Epithelial cell of esophagus (primary cell): ENCODE data around the gene FAAP24.
"Not testable (repeated sequence)": the region's sequence is repeated elsewhere in the genome, so short reads cannot be mapped to it uniquely, and the experiment has no call there.

Experiments used
- DNase-seq: peaks from one replicate; pipeline ENCODE4 v3.0.0; 2010; ENCODE audit warnings: low read depth
- H3K4me3 ChIP-seq: 2 replicates; pipeline ENCODE4 v1.5.1; 2011; ENCODE audit warnings: mild to moderate bottlenecking, low read length, control low read depth
- TF ChIP-seq, protein P1 (sequence below): IDR thresholded peaks from 2 replicates; pipeline ENCODE4 v1.5.1; 2011; ENCODE audit warnings: low read depth, mild to moderate bottlenecking, low read length, control low read depth, inconsistent platforms; ENCODE audit not compliant: insufficient read depth; ENCODE audit errors: missing control alignments

The FAAP24 gene

DNA sequence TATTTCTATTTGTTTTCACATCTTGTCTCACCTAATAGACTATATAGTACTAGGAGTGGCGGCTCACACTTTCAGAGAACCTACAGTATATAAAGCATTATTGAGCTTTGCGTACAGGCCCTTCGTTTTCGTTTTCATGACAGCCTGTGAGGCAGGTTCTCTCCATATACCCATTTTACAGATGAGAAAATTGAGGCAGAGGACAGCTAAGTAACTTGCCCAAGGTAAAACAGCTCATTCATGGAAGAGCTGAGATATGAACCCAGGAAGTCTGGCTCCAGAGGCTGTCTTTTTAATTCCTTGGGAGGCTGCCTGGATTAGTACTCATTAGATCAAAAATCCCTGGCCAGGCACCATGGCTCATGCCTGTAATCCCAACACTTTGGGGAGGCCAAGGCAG is 28.9 kb downstream of the FAAP24 start:
- no peak for DNase-seq
- TF ChIP-seq, protein P1, sequence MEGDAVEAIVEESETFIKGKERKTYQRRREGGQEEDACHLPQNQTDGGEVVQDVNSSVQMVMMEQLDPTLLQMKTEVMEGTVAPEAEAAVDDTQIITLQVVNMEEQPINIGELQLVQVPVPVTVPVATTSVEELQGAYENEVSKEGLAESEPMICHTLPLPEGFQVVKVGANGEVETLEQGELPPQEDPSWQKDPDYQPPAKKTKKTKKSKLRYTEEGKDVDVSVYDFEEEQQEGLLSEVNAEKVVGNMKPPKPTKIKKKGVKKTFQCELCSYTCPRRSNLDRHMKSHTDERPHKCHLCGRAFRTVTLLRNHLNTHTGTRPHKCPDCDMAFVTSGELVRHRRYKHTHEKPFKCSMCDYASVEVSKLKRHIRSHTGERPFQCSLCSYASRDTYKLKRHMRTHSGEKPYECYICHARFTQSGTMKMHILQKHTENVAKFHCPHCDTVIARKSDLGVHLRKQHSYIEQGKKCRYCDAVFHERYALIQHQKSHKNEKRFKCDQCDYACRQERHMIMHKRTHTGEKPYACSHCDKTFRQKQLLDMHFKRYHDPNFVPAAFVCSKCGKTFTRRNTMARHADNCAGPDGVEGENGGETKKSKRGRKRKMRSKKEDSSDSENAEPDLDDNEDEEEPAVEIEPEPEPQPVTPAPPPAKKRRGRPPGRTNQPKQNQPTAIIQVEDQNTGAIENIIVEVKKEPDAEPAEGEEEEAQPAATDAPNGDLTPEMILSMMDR: no peak
- H3K4me3 ChIP-seq: no peak overlapping the region

DNA sequence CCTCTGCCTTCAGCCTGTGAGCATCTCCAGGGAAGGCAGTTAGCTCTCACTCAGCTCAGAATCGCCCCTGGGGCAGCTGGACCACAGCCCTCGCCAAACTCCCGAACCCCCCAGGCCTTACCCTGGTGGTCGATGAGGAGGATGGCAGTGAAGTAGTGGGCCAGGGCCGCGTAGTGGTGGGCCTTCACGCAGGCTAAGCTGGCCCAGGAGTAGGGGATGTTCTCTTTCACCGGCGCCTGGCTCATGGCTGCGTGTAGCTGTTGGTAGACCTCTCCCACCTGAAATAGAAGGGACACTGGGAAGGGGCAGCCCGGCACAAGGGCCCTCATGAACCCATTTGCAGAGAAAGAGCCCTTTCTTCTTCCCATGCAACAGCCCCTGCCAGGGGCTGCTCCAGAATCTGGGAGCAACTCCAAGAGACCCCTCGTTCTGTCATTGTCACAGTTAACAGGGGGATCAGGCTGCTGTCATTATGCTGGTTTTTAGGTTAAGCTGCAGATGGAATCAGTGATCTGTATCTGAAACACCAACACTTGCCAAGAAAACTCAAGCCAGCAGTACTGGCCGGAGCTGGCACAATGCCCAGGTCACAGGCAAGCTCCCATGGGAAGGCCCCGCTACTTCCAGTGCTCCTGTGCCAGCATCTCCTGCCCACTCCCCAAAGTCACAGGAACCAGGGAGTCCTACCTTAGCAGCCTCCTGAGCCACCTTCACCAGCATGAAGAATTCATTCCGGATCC is 30.3 kb downstream of the FAAP24 start:
- DNase-seq: not testable (repeated sequence)

DNA sequence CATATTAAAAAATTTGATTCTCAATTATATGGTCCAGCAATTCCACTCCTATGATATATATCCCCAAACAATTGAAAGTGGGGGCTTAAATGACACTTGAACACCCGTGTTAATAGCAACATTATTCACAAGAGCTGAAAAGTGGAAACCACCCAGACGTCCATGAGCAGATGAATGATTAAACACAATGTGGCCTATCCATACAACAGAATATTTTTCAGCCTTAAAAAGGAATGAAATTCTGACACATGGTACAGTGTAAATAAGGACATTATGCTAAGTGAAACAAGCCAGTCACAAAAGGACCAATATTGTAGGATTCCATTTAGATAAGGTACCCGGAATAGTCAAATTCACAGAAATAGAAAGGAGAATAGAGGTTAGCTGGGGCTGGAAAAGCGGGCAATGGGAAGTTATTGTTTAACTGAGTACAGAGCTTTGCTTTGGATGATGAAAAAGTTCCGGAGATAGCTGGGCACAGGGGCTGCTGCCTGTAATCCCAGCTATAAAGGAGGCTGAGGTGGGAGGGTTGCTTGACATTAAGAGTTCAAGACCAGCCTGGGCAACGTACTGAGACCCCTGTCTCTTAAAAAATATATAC is 31.5 kb downstream of the FAAP24 start:
- not testable (repeated sequence) for DNase-seq, H3K4me3 ChIP-seq

More for the DNA sequence above, 30.3 kb downstream of the FAAP24 start:
- H3K4me3 ChIP-seq: not testable (repeated sequence)

DNA sequence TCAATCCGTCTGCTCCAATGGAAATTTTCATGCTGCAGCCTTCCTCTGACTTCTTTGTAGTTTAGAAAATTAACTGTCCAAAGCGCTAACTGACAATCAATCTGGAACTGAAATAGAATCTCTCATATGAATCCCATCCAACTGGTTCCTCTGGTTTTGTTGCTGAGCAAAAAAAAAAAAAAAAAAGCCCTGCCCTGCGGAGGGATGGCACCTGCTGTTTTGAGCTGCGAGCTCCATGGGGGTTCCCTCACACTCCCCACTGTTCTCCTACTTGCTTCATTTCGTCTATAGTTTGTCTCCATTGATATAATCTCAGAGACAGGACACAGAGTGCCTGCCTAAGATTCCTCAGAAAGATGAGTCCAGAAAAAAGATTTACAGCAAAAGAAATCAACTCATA is 33.4 kb downstream of the FAAP24 start:
- H3K4me3 ChIP-seq: no peak overlapping the region
- DNase-seq: peak; percentile 70
- TF ChIP-seq, protein P1: no peak

DNA sequence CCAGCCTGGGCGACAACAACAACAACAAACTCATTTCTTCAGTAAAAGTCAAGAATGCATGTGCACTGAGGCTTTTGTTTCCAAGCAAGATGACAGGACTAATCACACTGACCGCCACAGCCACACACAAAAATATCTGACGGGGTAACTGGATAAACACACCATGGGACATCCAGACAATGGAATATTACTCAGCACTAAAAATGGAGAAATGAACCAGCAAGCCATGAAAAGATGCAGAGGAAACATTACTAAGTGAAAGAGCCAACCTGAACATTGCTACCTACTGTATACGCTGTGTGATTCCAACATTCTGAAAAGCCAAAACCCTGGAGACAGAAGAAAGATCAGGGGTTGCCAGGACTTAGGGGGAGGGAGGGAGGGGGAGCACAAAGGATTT is 36.7 kb downstream of the FAAP24 start:
- no peak overlapping the region for H3K4me3 ChIP-seq
- DNase-seq: no peak
- TF ChIP-seq, protein P1: no peak

DNA sequence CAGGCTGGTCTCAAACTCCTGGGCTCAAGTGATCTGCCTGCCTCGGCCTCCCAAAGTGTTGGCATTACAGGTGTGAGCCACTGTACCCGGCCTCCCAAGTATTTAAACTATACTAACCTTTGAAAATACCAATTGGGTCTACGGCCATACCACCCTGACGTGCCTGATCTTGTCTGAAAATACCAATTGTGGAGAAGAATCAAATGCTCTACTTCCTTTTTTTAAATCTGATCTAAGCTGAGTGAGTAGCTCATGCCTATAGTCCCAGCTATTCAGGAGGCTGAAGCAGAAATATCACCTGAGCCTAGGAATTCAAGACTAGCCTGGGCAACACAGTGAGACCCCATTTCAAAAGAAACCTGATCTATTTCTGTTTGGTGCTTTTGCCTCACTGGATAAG is 38.8 kb downstream of the FAAP24 start:
- DNase-seq: peak; percentile 20

DNA sequence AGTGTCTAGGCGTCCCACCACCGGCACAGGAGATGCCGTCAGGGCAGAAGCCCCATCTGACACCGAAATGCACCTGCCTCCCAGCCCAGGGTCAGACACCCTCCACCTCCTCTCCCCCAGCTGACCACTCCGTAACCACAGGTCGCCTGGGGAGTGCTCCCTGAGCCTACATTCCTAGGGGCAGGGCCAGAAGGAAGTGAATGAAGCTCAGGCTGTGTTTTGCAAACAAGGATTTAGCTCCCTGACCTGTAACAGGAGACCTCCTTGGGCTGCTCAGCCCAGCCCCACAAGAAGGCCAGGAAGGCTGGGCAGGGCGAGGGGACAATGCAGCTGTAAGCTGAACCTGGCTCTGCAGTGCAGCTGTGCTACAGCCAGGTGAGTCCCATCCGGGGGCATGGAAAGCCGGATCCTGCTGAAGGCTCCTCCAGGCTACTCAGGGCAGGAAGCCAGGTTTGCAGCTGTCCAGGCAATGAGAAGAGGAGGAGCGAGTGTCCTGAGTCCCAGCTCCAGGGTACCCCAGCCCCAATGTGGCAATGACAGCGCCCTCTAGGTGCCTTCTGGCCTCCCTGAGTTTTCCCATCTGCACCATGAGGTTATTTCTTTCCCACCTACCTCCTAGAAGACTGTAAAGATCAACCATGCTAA is 50.6 kb downstream of the FAAP24 start:
- no peak for DNase-seq
- no peak overlapping the region for H3K4me3 ChIP-seq
- TF ChIP-seq, protein P1: no peak

More for the DNA sequence above, 38.8 kb downstream of the FAAP24 start:
- H3K4me3 ChIP-seq: not testable (repeated sequence)

DNA sequence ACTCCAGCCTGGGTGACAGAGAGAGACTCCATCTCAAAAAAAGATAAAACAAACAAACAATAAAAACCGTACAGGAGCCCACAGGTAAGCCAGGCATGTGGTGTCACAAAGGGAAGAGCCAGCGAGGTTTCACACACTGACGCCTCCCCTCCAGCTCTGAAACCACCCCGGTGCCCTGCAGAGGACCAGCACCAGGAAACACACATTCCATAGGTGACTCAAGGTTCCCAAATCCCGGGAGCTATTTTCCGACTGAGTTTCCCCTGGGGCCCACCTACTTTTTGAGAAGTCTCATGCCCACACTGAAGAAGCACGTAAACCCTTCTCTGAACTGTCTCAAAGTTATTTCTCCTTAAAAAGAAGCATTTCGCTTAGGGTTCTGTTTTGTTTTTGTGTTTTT is 52.4 kb downstream of the FAAP24 start:
- TF ChIP-seq, protein P1: no peak
- DNase-seq: no peak

DNA sequence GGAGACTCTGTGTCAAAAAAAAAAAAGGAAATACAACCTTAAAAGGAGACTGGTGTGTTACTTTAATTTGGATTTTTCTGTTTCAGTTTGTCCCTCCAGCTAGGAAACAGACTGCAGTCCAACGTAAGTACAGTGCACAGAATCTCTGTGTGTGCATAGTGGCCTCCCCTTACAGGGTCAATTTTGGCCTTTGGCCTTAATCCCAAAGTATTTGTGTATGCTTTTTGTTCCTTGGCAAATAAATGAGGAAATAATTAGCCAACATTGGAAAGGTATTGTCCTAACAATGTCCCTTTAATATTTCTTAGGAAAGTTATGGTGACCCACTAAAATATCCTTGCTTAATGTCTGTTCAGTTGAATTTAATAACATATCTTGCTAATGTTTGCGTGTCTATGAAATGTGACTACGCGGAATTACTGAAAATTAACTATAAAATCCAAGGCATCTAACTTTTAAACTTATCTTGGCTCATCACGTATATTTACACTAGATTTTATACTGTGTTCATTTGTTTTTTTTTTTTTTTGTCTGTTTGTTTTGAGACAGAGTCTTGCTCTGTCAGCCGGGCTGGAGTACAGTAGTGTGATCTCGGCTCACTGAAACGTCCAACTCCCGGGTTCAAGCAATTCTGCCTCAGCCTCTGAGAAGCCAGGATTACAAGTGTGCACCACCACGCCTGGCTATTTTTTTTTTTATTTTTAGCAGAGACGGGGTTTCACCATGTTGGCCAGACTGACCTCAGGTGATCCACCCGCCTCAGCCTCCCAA is 53.6 kb downstream of the FAAP24 start:
- not testable (repeated sequence) for DNase-seq, H3K4me3 ChIP-seq

More for the DNA sequence above, 52.4 kb downstream of the FAAP24 start:
- H3K4me3 ChIP-seq: no peak overlapping the region

DNA sequence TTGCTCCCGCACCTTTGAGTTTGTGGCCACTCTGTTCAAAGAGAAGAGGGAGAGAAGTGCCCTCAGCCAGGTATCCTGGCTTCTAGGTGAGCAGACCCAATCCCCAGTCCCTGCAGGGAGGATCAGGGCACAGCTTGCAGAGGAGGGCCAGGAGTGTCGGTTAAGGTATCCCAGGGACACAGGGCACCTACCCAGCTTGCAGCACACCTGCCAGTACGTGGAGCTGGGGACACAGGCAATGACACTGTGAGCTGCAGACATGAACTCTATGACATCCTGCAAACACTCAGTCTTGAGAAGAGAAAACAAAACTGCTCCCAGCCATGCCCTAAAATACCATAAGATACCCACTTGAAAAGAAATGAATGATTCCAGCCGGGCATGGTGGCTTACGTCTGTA is 54.6 kb downstream of the FAAP24 start:
- not testable (repeated sequence) for H3K4me3 ChIP-seq, DNase-seq
